ENCODE results near the gene FDX2.

DNA sequence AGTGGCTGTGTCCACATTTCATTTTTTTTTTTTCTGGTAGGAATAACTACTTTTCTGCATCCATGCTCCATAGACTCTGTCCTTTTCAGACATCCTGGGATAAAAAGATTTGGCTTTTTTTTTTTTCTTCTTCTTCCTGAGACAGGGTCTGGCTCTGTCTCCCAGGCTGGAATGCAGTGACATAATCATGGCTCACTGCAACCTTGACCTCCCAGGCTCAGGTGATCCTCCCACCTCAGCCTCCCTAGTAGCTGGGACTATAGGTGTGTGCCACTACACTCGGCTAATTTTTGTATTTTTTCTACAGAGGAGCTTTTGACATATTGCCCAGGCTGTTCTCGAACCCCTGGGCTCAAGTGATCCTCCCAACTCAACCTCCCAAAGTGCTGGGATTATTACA lies 27.7 kb upstream of the FDX2 start:
- TF ChIP-seq, protein P1, sequence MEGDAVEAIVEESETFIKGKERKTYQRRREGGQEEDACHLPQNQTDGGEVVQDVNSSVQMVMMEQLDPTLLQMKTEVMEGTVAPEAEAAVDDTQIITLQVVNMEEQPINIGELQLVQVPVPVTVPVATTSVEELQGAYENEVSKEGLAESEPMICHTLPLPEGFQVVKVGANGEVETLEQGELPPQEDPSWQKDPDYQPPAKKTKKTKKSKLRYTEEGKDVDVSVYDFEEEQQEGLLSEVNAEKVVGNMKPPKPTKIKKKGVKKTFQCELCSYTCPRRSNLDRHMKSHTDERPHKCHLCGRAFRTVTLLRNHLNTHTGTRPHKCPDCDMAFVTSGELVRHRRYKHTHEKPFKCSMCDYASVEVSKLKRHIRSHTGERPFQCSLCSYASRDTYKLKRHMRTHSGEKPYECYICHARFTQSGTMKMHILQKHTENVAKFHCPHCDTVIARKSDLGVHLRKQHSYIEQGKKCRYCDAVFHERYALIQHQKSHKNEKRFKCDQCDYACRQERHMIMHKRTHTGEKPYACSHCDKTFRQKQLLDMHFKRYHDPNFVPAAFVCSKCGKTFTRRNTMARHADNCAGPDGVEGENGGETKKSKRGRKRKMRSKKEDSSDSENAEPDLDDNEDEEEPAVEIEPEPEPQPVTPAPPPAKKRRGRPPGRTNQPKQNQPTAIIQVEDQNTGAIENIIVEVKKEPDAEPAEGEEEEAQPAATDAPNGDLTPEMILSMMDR (conservative IDR thresholded peaks at IDR 0.05; ENCODE audit: low read depth, low read length): no peak
- TF ChIP-seq MXI1 (IDR thresholded peaks at IDR 0.05; ENCODE audit: borderline replicate concordance, low read depth, low read length) (no peak), POLR2A (IDR thresholded peaks at IDR 0.05; ENCODE audit: low read depth, low read length) (no peak), CEBPB (IDR thresholded peaks at IDR 0.05; ENCODE audit: low read depth, low read length) (no peak), RAD21 (IDR thresholded peaks at IDR 0.05; ENCODE audit: low read length) (no peak), CHD1 (IDR thresholded peaks at IDR 0.05; ENCODE audit: low read depth, low read length) (no peak), RFX5 (IDR thresholded peaks at IDR 0.05; ENCODE audit: low read depth, low read length) (no peak), MAZ (IDR thresholded peaks at IDR 0.05; ENCODE audit: borderline replicate concordance, low read depth, low read length) (no peak)
- TF ChIP-seq, protein P2, sequence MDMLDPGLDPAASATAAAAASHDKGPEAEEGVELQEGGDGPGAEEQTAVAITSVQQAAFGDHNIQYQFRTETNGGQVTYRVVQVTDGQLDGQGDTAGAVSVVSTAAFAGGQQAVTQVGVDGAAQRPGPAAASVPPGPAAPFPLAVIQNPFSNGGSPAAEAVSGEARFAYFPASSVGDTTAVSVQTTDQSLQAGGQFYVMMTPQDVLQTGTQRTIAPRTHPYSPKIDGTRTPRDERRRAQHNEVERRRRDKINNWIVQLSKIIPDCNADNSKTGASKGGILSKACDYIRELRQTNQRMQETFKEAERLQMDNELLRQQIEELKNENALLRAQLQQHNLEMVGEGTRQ (IDR thresholded peaks at IDR 0.05; ENCODE audit: low read depth, low read length): no peak
